HL-60 (cell line): ENCODE measurements around the gene LIN37.

Experiments used
- GABPA ChIP-seq: IDR thresholded peaks from 2 replicates; pipeline ENCODE4 v1.6.1; 2012; ENCODE audit warnings: low read depth
- POLR2AphosphoS5 ChIP-seq: IDR thresholded peaks from 2 replicates; pipeline ENCODE4 v1.6.1; 2012; ENCODE audit warnings: low read depth
- REST ChIP-seq: IDR thresholded peaks from 2 replicates; pipeline ENCODE4 v1.6.1; 2012; ENCODE audit warnings: low read depth; ENCODE audit not compliant: insufficient replicate concordance
- SPI1 ChIP-seq: IDR thresholded peaks from 2 replicates; pipeline ENCODE4 v1.6.1; 2012; ENCODE audit warnings: low read depth, mild to moderate bottlenecking, borderline replicate concordance
- TF ChIP-seq, protein P1 (sequence below): IDR thresholded peaks from one replicate; pipeline ENCODE4 v1.5.1; 2011; ENCODE audit warnings: low read length, control low read depth, inconsistent platforms; ENCODE audit not compliant: insufficient read depth

- TF ChIP-seq, protein P1, sequence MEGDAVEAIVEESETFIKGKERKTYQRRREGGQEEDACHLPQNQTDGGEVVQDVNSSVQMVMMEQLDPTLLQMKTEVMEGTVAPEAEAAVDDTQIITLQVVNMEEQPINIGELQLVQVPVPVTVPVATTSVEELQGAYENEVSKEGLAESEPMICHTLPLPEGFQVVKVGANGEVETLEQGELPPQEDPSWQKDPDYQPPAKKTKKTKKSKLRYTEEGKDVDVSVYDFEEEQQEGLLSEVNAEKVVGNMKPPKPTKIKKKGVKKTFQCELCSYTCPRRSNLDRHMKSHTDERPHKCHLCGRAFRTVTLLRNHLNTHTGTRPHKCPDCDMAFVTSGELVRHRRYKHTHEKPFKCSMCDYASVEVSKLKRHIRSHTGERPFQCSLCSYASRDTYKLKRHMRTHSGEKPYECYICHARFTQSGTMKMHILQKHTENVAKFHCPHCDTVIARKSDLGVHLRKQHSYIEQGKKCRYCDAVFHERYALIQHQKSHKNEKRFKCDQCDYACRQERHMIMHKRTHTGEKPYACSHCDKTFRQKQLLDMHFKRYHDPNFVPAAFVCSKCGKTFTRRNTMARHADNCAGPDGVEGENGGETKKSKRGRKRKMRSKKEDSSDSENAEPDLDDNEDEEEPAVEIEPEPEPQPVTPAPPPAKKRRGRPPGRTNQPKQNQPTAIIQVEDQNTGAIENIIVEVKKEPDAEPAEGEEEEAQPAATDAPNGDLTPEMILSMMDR: no peak
- TF ChIP-seq REST: no peak
- no peak for TF ChIP-seq GABPA
- no peak for TF ChIP-seq POLR2AphosphoS5
- TF ChIP-seq SPI1: no peak
Measured at GRCh38 chr19:35768082-35768421, 19.7 kb downstream of the LIN37 start.
